H1 (cell line): ENCODE measurements around the gene PDE8B.

Experiments used
- ATF2 ChIP-seq: IDR thresholded peaks from 2 replicates; pipeline ENCODE4 v1.6.1; 2012; ENCODE audit warnings: low read length, inconsistent platforms
- POLR2AphosphoS5 ChIP-seq: IDR thresholded peaks from 2 replicates; pipeline ENCODE4 v1.6.1; 2011; ENCODE audit warnings: low read depth, low read length
- SIN3A ChIP-seq, 2 experiments: IDR thresholded peaks in 1 of 2; conservative IDR thresholded peaks in 1 of 2; 2 replicates each; pipeline ENCODE4 v1.6.1; 2011 to 2012; ENCODE audit warnings: low read length in 2 of 2, improper control_type of control experiment in 1 of 2, low read depth in 1 of 2, mild to moderate bottlenecking in 1 of 2
- YY1 ChIP-seq: IDR thresholded peaks from 2 replicates; pipeline ENCODE4 v1.6.1; 2011; ENCODE audit warnings: low read depth, mild to moderate bottlenecking, low read length

- TF ChIP-seq ATF2 (no peak), YY1 (no peak), POLR2AphosphoS5 (no peak), SIN3A (conservative IDR thresholded peaks at IDR 0.05 in 1 of 2, IDR thresholded peaks at IDR 0.05 in 1 of 2; ENCODE audit: low read depth in 1 of 2, low read length in 2 of 2) (no peak)
Measured at GRCh38 chr5:77306531-77306930, 96.1 kb downstream of the PDE8B start.
